GM23338 (cell line): ENCODE results near the gene RASSF10. TPM values are rescaled to one million over a fixed set of nuclear protein-coding genes. Genes with fewer than 3 reads are reported as not detected.

ENCODE experiments used
- ATAC-seq: fragments of 200-7000 bp; cut with Tn5 transposase; 3 replicates; pipeline ENCODE4 v1.9.1; 2020
- DNase-seq: peaks from one replicate; pipeline ENCODE4 v3.0.0-alpha.2; 2015; ENCODE audit warnings: low spot score
- H2AFZ ChIP-seq: fragments of 200-600 bp; sonication (generic); 2 replicates; pipeline ENCODE4 v1.8.0; 2016; ENCODE audit warnings: antibody characterized with exemption, mild to moderate bottlenecking, moderate library complexity
- H3F3A ChIP-seq: fragments of 200-600 bp; sonication (generic); replicated peaks from 2 replicates; pipeline ENCODE4 v1.8.0; 2017; ENCODE audit warnings: antibody characterized with exemption, mixed run types, low read depth
- H3K27ac ChIP-seq: fragments of 200-600 bp; sonication (generic); 2 replicates; pipeline ENCODE4 v1.6.1; 2016; ENCODE audit warnings: low read depth
- H3K27me3 ChIP-seq: fragments of 200-600 bp; sonication (generic); 2 replicates; pipeline ENCODE4 v1.8.0; 2016; ENCODE audit warnings: mild to moderate bottlenecking, mixed run types, moderate library complexity; ENCODE audit not compliant: insufficient read depth
- H3K36me3 ChIP-seq: fragments of 200-600 bp; sonication (generic); 2 replicates; pipeline ENCODE4 v1.8.0; 2016; ENCODE audit warnings: mild to moderate bottlenecking; ENCODE audit not compliant: insufficient read depth
- H3K4me1 ChIP-seq: fragments of 200-600 bp; sonication (generic); 2 replicates; pipeline ENCODE4 v1.8.0; 2016; ENCODE audit warnings: mild to moderate bottlenecking, moderate library complexity; ENCODE audit not compliant: insufficient read depth
- H3K4me2 ChIP-seq: fragments of 200-600 bp; sonication (generic); 2 replicates; pipeline ENCODE4 v1.7.1; 2017; ENCODE audit warnings: mixed run types
- H3K4me3 ChIP-seq: fragments of 200-600 bp; sonication (generic); 2 replicates; pipeline ENCODE4 v1.6.1; 2016; ENCODE audit warnings: mixed run types
- H3K79me2 ChIP-seq: fragments of 200-600 bp; sonication (generic); replicated peaks from 2 replicates; pipeline ENCODE4 v1.8.0; 2017; ENCODE audit warnings: mild to moderate bottlenecking; ENCODE audit not compliant: insufficient read depth
- H3K9me2 ChIP-seq: fragments of 200-600 bp; sonication (generic); 2 replicates; pipeline ENCODE4 v1.8.0; 2017; ENCODE audit not compliant: insufficient read depth
- H4K20me1 ChIP-seq: fragments of 200-600 bp; sonication (generic); replicated peaks from 2 replicates; pipeline ENCODE4 v1.8.0; 2017; ENCODE audit warnings: mild to moderate bottlenecking; ENCODE audit not compliant: insufficient read depth
- H3K27ac Mint-ChIP-seq: 2 replicates; pipeline ENCODE4 v1.8.0; 2020; ENCODE audit warnings: inconsistent platforms, mild to moderate bottlenecking, moderate library complexity, mixed read lengths
- H3K27me3 Mint-ChIP-seq: 3 replicates; pipeline ENCODE4 v1.8.0; 2022; ENCODE audit warnings: low read depth, mild to moderate bottlenecking, moderate library complexity, mixed read lengths, inconsistent platforms; ENCODE audit not compliant: insufficient read depth, poor library complexity
- H3K36me3 Mint-ChIP-seq: 3 replicates; pipeline ENCODE4 v1.8.0; 2021; ENCODE audit warnings: low read depth, mild to moderate bottlenecking, inconsistent platforms, moderate library complexity, mixed read lengths
- H3K4me1 Mint-ChIP-seq: 3 replicates; pipeline ENCODE4 v1.8.0; 2020; ENCODE audit warnings: mild to moderate bottlenecking, inconsistent platforms, mixed read lengths
- H3K4me3 Mint-ChIP-seq: 3 replicates; pipeline ENCODE4 v1.8.0; 2021; ENCODE audit warnings: moderate library complexity, mild to moderate bottlenecking, inconsistent platforms, mixed read lengths
- H3K9me3 Mint-ChIP-seq: 3 replicates; pipeline ENCODE4 v1.8.0; 2020; ENCODE audit warnings: moderate library complexity, mild to moderate bottlenecking, inconsistent platforms, mixed read lengths
- CREB1 ChIP-seq: fragments of 250-450 bp; sonication (Bioruptor Pico); IDR thresholded peaks from 2 replicates; pipeline ENCODE4 v1.5.0; 2020; ENCODE audit warnings: low read depth, mild to moderate bottlenecking, moderate library complexity
- CTCF ChIP-seq, 2 experiments: fragments of 200-600 bp in 1 of 2; sonication (generic) in 1 of 2; conservative IDR thresholded peaks; 2 replicates each; pipeline versions ENCODE4 v1.5.1 to v1.6.1; 2016 to 2017; ENCODE audit warnings: antibody characterized with exemption in 2 of 2, low read depth in 2 of 2, mild to moderate bottlenecking in 2 of 2, moderate library complexity in 1 of 2
- ETS1 ChIP-seq: IDR thresholded peaks from 2 replicates; pipeline ENCODE4 v1.6.1; 2016; ENCODE audit warnings: antibody characterized with exemption
- EZH2 ChIP-seq: fragments of 200-600 bp; sonication (generic); IDR thresholded peaks from one replicate; pipeline ENCODE4 v1.8.0; 2017; ENCODE audit warnings: antibody characterized with exemption, mild to moderate bottlenecking, low read depth; ENCODE audit not compliant: unreplicated experiment
- EZH2phosphoT487 ChIP-seq: fragments of 200-600 bp; sonication (generic); IDR thresholded peaks from one replicate; pipeline ENCODE4 v1.8.1; 2018; ENCODE audit warnings: antibody characterized with exemption; ENCODE audit not compliant: unreplicated experiment
- JUNB ChIP-seq: IDR thresholded peaks from one replicate; pipeline ENCODE4 v1.6.1; 2016; ENCODE audit warnings: antibody characterized with exemption; ENCODE audit not compliant: unreplicated experiment
- NANOG ChIP-seq: IDR thresholded peaks from 2 replicates; pipeline ENCODE4 v1.6.1; 2016; ENCODE audit warnings: antibody characterized with exemption, borderline replicate concordance
- POLR2AphosphoS5 ChIP-seq: IDR thresholded peaks from 2 replicates; pipeline ENCODE4 v1.6.1; 2016; ENCODE audit warnings: antibody characterized with exemption, low read depth
- REST ChIP-seq: IDR thresholded peaks from one replicate; pipeline ENCODE4 v1.6.1; 2018; ENCODE audit warnings: antibody characterized with exemption; ENCODE audit not compliant: unreplicated experiment
- STAT1 ChIP-seq: IDR thresholded peaks from one replicate; pipeline ENCODE4 v1.6.1; 2016; ENCODE audit warnings: antibody characterized with exemption; ENCODE audit not compliant: unreplicated experiment
- ZNF114 ChIP-seq: fragments of 250-450 bp; sonication (Bioruptor Pico); IDR thresholded peaks from 2 replicates; pipeline ENCODE4 v1.5.0; 2020; ENCODE audit warnings: mild to moderate bottlenecking, moderate library complexity
- ZNF331 ChIP-seq: fragments of 250-450 bp; sonication (Bioruptor Pico); IDR thresholded peaks from 2 replicates; pipeline ENCODE4 v1.5.0; 2020; ENCODE audit warnings: low read depth, mild to moderate bottlenecking, moderate library complexity
- ZNF462 ChIP-seq: fragments of 250-450 bp; sonication (Bioruptor Pico); IDR thresholded peaks from 2 replicates; pipeline ENCODE4 v1.5.0; 2020; ENCODE audit warnings: mild to moderate bottlenecking, moderate library complexity
- polyA plus RNA-seq: library from polyadenylated mRNA; unstranded; fragments of >200 nt; fragmentation: Nextera tagmentation; extraction: Ambion mirVana; gene quantifications from 2 replicates; pipeline ENCODE4 v1.2.1, GENCODE V29; 2016
- total RNA-seq: library from RNA; depleted of rRNA; stranded (reverse); fragments of >200 nt; shearing (Covaris generic); gene quantifications from 2 replicates; pipeline ENCODE4 v1.2.3, GENCODE V29; 2014

The RASSF10 gene
- total and polyA plus RNA-seq, 2 experiments from 2014 or later = 0.13 to 1.8 TPM

GRCh38 chr11:12986194-12986898 lies 22.8 kb upstream of the RASSF10 start:
- no peaks in the 10 kb centered on the region for H3K27me3 ChIP-seq
- H3K79me2 ChIP-seq = no peaks in the 10 kb centered on the region
- DNase-seq = no peak
- no peaks in the 10 kb centered on the region for H3K4me1 ChIP-seq
- Mint-ChIP-seq H3K36me3 (no peaks in the 10 kb centered on the region), H3K27me3 (no peaks in the 10 kb centered on the region), H3K4me3 (no peak overlapping the region), H3K9me3 (no peaks in the 10 kb centered on the region; the same call in 2 of the 3 replicates), H3K4me1 (no peaks in the 10 kb centered on the region), H3K27ac (no peak overlapping the region)
- H3K27ac ChIP-seq = no peak overlapping the region
- H2AFZ ChIP-seq = no peak overlapping the region
- TF ChIP-seq ZNF462 (CRISPR knock-in tag) (no peak), CREB1 (CRISPR knock-in tag) (no peak), EZH2 (no peak), ZNF114 (no peak), POLR2AphosphoS5 (no peak), ETS1 (no peak), EZH2phosphoT487 (no peak), CTCF (conservative IDR thresholded peaks at IDR 0.05; ENCODE audit: low read depth in 2 of 2) (no peak), JUNB (no peak), REST (no peak), NANOG (no peak), ZNF331 (CRISPR knock-in tag) (no peak), STAT1 (no peak)
- no peak overlapping the region for H3K4me3 ChIP-seq
- no peaks in the 10 kb centered on the region for H3K36me3 ChIP-seq
- H3K4me2 ChIP-seq = no peak overlapping the region
- no peaks in the 10 kb centered on the region for H4K20me1 ChIP-seq
- peaks cover 4% of the 10 kb centered on the region; the same call in 1 of the 2 replicates for H3K9me2 ChIP-seq
- H3F3A ChIP-seq = no peaks in the 10 kb centered on the region
- no peak for ATAC-seq
